Renal cortical epithelial cell (primary cell): ENCODE data around the gene MYOF. TPM values are rescaled to one million over a fixed set of nuclear protein-coding genes. Genes with fewer than 3 reads are reported as not detected.
A peak's percentile ranks its signal among the peaks of the same experiment; 100 is the strongest.
"Not testable (repeated sequence)": the region's sequence is repeated elsewhere in the genome, so short reads cannot be mapped to it uniquely, and the experiment has no call there.

Experiments used
- DNase-seq: peaks from one replicate; pipeline ENCODE4 v3.0.0-alpha.2; 2011; ENCODE audit warnings: low read depth
- total RNA-seq: library from RNA; depleted of rRNA; stranded (reverse); fragments of >200 nt; gene quantifications from 2 replicates; pipeline ENCODE4 v1.2.3, GENCODE V29; 2014

The MYOF gene
- total RNA-seq, 1 donor from 2014 or later: 607 TPM

DNA sequence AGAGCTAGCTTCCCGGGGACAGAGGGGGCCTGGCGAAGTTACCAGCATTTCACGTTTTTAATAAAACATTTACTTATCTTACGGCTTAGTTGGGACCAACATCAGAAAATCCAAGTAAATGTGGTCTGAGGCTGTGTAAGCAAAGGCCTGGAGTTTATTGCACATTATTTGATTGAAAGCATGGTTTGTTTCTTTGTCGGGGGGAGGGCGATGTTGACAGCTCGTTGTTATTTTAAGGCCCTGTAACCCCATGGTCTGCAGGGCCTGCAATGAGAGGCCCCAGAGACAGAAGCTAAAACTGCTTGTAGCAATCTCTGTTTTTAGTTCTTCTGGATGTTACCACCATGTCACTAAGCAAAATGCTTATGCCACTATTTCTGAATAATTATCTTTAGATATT is 88.9 kb downstream of the MYOF start:
- DNase-seq: no peak

- DNase-seq: no peak
Measured at GRCh38 chr10:93392121-93392520, 90.0 kb downstream of the MYOF start.

- DNase-seq: no peak
Measured at GRCh38 chr10:93390306-93391090, 91.6 kb downstream of the MYOF start.

- DNase-seq: no peak
Measured at GRCh38 chr10:93386631-93387369, 95.3 kb downstream of the MYOF start.

- no peak for DNase-seq
Measured at GRCh38 chr10:93385345-93385744, 96.8 kb downstream of the MYOF start.

DNA sequence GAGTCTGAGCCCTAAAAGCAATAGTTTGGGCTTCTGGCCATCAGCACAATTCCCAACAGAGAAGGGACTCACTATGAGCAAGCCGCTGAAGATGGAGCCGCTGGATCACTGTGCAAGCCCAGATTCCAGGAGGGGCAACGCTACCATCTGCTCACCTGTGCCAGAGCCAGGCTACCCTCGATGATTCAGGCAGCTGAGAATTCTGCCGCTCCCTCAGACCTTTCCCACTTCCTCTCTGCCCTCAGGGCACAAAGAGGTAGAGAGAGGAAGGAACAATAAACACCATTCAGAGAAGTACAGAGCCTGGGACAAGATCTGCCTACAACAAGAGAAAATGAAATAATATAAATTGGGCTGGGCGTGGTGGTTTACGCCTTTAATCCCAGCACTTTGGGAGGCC is 98.1 kb downstream of the MYOF start:
- DNase-seq: peak; percentile 85

GRCh38 chr10:93383562-93383981 is 98.6 kb downstream of the MYOF start:
- DNase-seq: peak; percentile 25

DNA sequence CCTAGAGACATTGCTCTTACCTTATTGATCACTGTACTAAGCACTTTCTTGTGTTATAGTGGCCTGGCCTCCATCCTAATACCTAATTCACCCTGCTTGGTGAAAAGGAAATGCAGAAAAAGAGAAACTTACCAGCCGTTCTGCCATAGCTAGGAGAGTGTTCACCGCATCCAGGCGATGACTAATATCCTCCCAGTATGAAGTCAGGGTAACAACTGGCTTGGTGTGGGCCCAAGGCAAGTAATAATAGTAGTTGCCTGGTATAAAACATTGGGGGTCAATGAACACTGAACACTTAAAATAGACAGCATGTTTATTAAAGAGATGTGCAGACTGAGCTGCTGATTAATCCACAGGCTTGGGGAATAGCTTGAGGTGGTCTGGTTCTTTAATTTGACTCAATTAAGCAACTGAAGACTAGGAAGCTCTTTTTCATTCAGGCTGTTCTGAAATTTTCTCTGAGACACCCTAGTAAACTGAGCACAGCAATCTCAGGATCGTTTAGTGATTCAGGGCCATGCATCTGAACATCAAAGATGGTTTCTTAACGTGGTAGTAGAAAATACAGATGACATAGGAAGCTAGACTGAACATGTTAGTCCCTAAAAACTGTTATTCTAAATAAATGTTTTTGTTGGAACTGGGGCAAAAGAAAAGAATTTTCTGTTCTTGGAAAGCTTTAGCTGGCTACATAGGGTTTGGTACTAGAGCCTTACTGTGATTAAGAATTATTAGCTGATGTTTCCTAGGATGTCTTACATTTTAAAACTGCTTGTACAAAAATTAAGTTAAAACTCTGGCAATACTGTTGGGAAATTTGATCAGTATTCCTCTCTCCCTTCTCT is 102.2 kb downstream of the MYOF start:
- peak; percentile 81 for DNase-seq

DNA sequence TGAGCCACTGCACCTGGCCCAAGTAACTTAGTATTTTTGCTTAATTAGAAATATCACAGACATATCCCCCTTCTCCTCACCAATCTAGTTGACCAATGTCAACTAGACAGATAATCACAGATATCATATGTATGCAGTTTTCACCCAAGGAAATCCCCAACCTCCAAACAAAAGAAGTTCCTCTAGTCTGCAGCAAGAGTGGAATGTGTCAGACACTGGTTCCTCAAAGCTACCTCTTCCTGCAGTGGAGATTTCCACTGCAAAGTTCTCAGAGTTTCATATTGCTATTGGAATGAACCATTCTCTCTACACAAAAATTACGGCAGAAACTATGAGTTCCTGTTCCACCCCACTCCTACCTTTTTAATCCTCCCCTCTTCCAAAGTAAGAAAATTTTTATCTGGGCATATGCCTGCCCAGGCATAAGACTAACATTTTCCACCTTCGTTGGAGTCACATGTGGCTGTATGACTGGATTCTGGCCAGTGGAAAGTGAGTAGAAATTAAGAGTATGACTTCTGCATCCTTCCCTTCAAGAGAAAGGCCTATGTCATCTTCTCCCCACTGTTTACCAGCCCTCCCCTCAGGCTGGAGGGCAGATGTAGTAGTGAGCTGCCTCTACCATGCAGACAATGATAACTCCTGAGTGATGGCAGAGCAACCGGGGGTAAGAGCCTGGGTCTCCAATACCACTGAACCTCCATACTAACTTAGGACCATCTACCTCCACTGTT is 103.0 kb downstream of the MYOF start:
- no peak for DNase-seq

DNA sequence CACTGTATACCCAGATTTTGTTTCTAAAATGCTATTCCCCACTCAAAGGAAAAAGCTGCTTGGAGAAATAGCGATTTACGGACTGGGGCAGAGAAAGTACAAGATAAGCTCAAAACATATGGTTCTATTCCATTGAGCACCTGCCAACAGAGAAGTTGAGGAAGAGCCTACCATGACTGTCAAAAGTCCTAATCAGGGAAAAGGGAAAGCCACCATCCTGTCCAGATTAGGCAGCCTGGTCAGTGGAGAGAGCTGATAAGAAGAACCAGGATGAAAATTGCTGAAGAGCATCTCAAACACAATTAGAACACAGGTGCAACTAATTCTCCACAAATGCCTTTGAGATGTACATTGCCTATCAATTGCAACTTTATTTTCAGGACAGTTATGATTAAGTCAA is 104.1 kb downstream of the MYOF start:
- no peak for DNase-seq

DNA sequence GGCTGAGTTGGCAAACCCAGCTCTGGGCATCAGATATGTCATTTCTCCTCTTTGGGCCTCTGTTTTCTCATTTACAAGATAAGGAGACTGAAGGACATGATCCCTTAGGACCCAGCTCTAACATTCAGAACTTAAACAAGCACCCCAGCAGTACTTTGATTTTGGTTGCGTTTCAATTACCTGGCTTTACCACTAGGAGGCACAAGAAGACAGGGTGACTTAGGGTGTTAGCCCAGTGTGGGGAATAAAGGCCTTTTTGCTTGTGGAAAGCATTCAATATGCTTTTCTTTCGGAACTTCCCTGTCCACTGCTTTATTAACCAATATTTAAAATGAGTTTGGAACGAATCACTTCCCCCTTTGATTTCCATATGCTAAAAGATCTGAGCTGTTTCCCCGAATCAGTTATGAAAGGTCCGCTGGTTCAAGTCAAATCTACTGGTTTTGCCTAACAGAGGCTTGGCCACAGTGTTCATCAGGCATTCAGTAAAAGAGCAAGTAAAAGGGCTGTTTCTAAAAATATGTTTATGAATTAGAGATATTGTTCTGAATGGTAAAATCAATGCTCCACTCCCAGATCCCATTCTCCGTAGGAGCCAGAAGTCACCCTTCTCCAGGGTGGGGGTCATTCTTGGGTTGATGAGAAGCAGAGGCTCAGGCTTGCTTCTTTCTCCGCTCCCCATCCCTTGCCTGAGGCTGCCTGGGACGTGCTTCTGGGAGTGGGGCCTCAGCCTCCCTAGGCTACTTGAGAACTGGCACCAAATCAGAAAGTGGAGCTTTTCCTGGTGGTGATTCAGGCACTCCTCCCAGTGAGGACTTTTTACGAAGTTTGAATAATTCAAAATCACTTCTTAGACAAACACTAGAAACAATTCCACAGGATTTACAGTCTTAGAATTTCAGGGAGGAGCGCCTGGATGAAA is 105.5 kb downstream of the MYOF start:
- peak; percentile 86 for DNase-seq

GRCh38 chr10:93370961-93371360 is 111.2 kb downstream of the MYOF start:
- DNase-seq: no peak

GRCh38 chr10:93369588-93370164 is 112.5 kb downstream of the MYOF start:
- no peak for DNase-seq

GRCh38 chr10:93368210-93368609 is 113.9 kb downstream of the MYOF start:
- no peak for DNase-seq

DNA sequence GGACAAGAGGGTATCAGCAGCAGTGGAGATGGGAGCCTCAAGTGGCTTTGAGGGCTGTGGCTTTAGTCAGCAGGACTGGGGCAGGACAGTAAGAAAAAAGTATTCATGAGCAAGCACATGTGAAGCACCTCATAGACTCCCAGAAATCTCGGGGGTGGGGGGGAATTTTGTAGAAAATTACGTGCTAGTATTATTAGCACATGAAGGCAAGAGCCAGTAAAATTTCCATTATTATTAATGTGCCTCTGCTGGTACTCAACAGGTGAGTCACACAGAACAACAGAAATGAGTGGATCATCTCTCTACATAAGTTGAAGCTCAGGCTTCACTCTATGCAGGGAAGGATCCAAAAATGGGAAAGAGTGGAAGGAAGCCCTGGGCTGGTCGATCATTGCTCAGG is 114.5 kb downstream of the MYOF start:
- no peak for DNase-seq

DNA sequence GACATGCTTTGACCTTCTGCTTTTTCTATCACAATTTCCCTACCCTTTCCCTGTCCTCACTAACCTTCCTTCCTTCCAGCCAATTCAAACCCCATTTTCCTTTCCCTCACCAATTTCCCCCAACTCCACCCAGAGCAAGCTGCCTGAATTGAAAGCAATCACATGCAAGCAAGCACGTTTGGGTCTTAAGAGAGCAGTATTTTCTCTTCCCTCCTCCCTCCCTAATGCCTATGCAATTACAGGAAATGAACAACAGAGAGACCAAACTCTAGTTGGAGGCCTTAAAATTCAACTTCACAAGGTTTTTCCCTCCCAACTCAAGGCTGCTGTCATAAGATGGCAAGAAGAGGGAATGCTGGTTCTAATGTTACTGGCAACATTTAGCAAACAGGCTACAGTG is 117.2 kb downstream of the MYOF start:
- DNase-seq: no peak

- no peak for DNase-seq
Measured at GRCh38 chr10:93363891-93364648, 118.1 kb downstream of the MYOF start.

- not testable (repeated sequence) for DNase-seq
Measured at GRCh38 chr10:93358398-93358797, 123.7 kb downstream of the MYOF start.

GRCh38 chr10:93357680-93358079 is 124.5 kb downstream of the MYOF start:
- peak; percentile 46 for DNase-seq
